WTC11 (cell line): ENCODE data around the gene TANGO2. TPM values are rescaled to one million over a fixed set of nuclear protein-coding genes. Genes with fewer than 3 reads are reported as not detected.

Experiments
- ATAC-seq: fragments of 200-7000 bp; cut with Tn5 transposase; 2 replicates; pipeline ENCODE4 v1.10.0; 2021; ENCODE audit warnings: mild to moderate bottlenecking, moderate library complexity
- CTCF ChIA-PET: fragments of 300-600 bp; sonication (Branson Sonifier 250); formaldehyde crosslinking; loops from one replicate; lab custom pipeline; 2021; ENCODE audit warnings: antibody characterized with exemption; lab: Charles Lee
- POLR2A ChIA-PET: fragments of 350-600 bp; sonication (Branson Sonifier 250); formaldehyde crosslinking; loops from one replicate; lab custom pipeline; 2021; ENCODE audit warnings: antibody characterized with exemption; lab: Charles Lee
- DNase-seq: peaks from one replicate; pipeline ENCODE4 v3.0.0; 2021; ENCODE audit warnings: low spot score
- H3K27ac Mint-ChIP-seq: 2 replicates; pipeline ENCODE4 v1.8.0; 2021; ENCODE audit warnings: mixed read lengths
- H3K27me3 Mint-ChIP-seq: 2 replicates; pipeline ENCODE4 v1.8.0; 2021; ENCODE audit warnings: low read depth, mild to moderate bottlenecking, moderate library complexity, mixed read lengths
- H3K36me3 Mint-ChIP-seq: 2 replicates; pipeline ENCODE4 v1.8.0; 2021; ENCODE audit warnings: mixed read lengths
- H3K4me1 Mint-ChIP-seq: 2 replicates; pipeline ENCODE4 v1.8.0; 2022; ENCODE audit warnings: mixed read lengths
- H3K4me3 Mint-ChIP-seq: 2 replicates; pipeline ENCODE4 v1.8.0; 2021; ENCODE audit warnings: mild to moderate bottlenecking, moderate library complexity, mixed read lengths
- H3K9me3 Mint-ChIP-seq: 2 replicates; pipeline ENCODE4 v1.8.0; 2021; ENCODE audit warnings: mixed read lengths
- CREB1 ChIP-seq: sonication (generic); formaldehyde crosslinking; IDR thresholded peaks from 2 replicates; pipeline ENCODE4 v1.8.0; 2023; ENCODE audit warnings: mild to moderate bottlenecking, missing genetic modification reagents
- FOXK1 ChIP-seq: sonication (generic); formaldehyde crosslinking; IDR thresholded peaks from 2 replicates; pipeline ENCODE4 v1.8.0; 2022; ENCODE audit warnings: mild to moderate bottlenecking, moderate library complexity, missing genetic modification reagents
- FOXP1 ChIP-seq: sonication (generic); formaldehyde crosslinking; IDR thresholded peaks from 2 replicates; pipeline ENCODE4 v1.8.0; 2022; ENCODE audit warnings: missing genetic modification reagents, mild to moderate bottlenecking, moderate library complexity, borderline replicate concordance
- GRHL2 ChIP-seq: fragments of 250-450 bp; sonication (Bioruptor Pico); IDR thresholded peaks from 2 replicates; pipeline ENCODE4 v1.8.0; 2022; ENCODE audit warnings: mild to moderate bottlenecking, moderate library complexity; ENCODE audit not compliant: insufficient replicate concordance, severe bottlenecking
- HMGA2 ChIP-seq: fragments of 250-450 bp; sonication (Bioruptor Pico); IDR thresholded peaks from 2 replicates; pipeline ENCODE4 v1.4.0; 2021; ENCODE audit warnings: mild to moderate bottlenecking, moderate library complexity
- JUN ChIP-seq: sonication (generic); formaldehyde crosslinking; IDR thresholded peaks from 2 replicates; pipeline ENCODE4 v1.8.0; 2023; ENCODE audit warnings: mild to moderate bottlenecking, missing genetic modification reagents
- KAT7 ChIP-seq: sonication (generic); formaldehyde crosslinking; IDR thresholded peaks from 2 replicates; pipeline ENCODE4 v1.8.1; 2023; ENCODE audit warnings: missing genetic modification reagents, mild to moderate bottlenecking, borderline replicate concordance
- NFATC4 ChIP-seq: fragments of 250-450 bp; sonication (Bioruptor Pico); IDR thresholded peaks from 2 replicates; pipeline ENCODE4 v1.9.0; 2021; ENCODE audit warnings: mild to moderate bottlenecking
- NFE2L1 ChIP-seq: sonication (generic); formaldehyde crosslinking; IDR thresholded peaks from 2 replicates; pipeline ENCODE4 v1.8.1; 2023; ENCODE audit warnings: missing genetic modification reagents
- NFYB ChIP-seq: sonication (generic); formaldehyde crosslinking; conservative IDR thresholded peaks from 2 replicates; pipeline ENCODE4 v1.8.0; 2022; ENCODE audit warnings: low read depth, missing genetic modification reagents
- NR1H2 ChIP-seq: sonication (generic); formaldehyde crosslinking; IDR thresholded peaks from 2 replicates; pipeline ENCODE4 v1.9.0; 2021; ENCODE audit warnings: mild to moderate bottlenecking, moderate library complexity, missing genetic modification reagents
- NR3C1 ChIP-seq: sonication (generic); formaldehyde crosslinking; conservative IDR thresholded peaks from 2 replicates; pipeline ENCODE4 v1.8.1; 2023; ENCODE audit warnings: low read depth, mild to moderate bottlenecking, missing genetic modification reagents
- TEAD1 ChIP-seq: sonication (generic); formaldehyde crosslinking; IDR thresholded peaks from 2 replicates; pipeline ENCODE4 v1.8.0; 2022; ENCODE audit warnings: mild to moderate bottlenecking, missing genetic modification reagents
- TP53 ChIP-seq: sonication (generic); formaldehyde crosslinking; IDR thresholded peaks from 2 replicates; pipeline ENCODE4 v1.8.1; 2023; ENCODE audit warnings: mild to moderate bottlenecking, missing genetic modification reagents
- ZNF138 ChIP-seq: sonication (generic); formaldehyde crosslinking; conservative IDR thresholded peaks from 2 replicates; pipeline ENCODE4 v1.8.1; 2022; ENCODE audit warnings: mild to moderate bottlenecking, moderate library complexity, missing genetic modification reagents
- ZNF263 ChIP-seq: sonication (generic); formaldehyde crosslinking; IDR thresholded peaks from 2 replicates; pipeline ENCODE4 v1.8.1; 2022; ENCODE audit warnings: low read depth, mild to moderate bottlenecking, moderate library complexity, missing genetic modification reagents
- ZNF317 ChIP-seq: sonication (generic); formaldehyde crosslinking; IDR thresholded peaks from 2 replicates; pipeline ENCODE4 v1.8.1; 2023; ENCODE audit warnings: low read depth, mild to moderate bottlenecking, moderate library complexity, missing genetic modification reagents, borderline replicate concordance
- ZNF396 ChIP-seq: fragments of 250-450 bp; sonication (Bioruptor Pico); IDR thresholded peaks from 2 replicates; pipeline ENCODE4 v1.8.0; 2021; ENCODE audit warnings: mild to moderate bottlenecking, moderate library complexity, borderline replicate concordance
- ZNF423 ChIP-seq: fragments of 250-450 bp; sonication (Bioruptor Pico); IDR thresholded peaks from 2 replicates; pipeline ENCODE4 v2.1.2; 2022; ENCODE audit warnings: mild to moderate bottlenecking, moderate library complexity
- ZNF671 ChIP-seq: fragments of 250-450 bp; sonication (Bioruptor Pico); IDR thresholded peaks from 2 replicates; pipeline ENCODE4 v1.8.0; 2021; ENCODE audit warnings: mild to moderate bottlenecking
- total RNA-seq: library from RNA; stranded (reverse); gene quantifications from 3 replicates; pipeline ENCODE4 v1.2.3, GENCODE V29; 2021
- TF ChIP-seq, protein P1 (sequence below): sonication (generic); formaldehyde crosslinking; IDR thresholded peaks from 2 replicates; pipeline ENCODE4 v1.8.0; 2023; ENCODE audit warnings: mild to moderate bottlenecking, missing genetic modification reagents
- TF ChIP-seq, protein P2 (sequence below): sonication (generic); formaldehyde crosslinking; IDR thresholded peaks from 2 replicates; pipeline ENCODE4 v1.8.1; 2023; ENCODE audit warnings: mild to moderate bottlenecking, missing genetic modification reagents, moderate library complexity
- TF ChIP-seq, protein P3 (sequence below): fragments of 200-600 bp; IDR thresholded peaks from 2 replicates; pipeline ENCODE4 v1.8.0; 2022; ENCODE audit warnings: antibody characterized with exemption
- TF ChIP-seq, protein P4 (sequence below): sonication (generic); formaldehyde crosslinking; conservative IDR thresholded peaks from 2 replicates; pipeline ENCODE4 v1.8.1; 2022; ENCODE audit warnings: mild to moderate bottlenecking, missing genetic modification reagents
- TF ChIP-seq, protein P5 (sequence below): sonication (generic); formaldehyde crosslinking; IDR thresholded peaks from 2 replicates; pipeline ENCODE4 v1.8.1; 2022; ENCODE audit warnings: mild to moderate bottlenecking, missing genetic modification reagents, moderate library complexity, borderline replicate concordance
- TF ChIP-seq, protein P6 (sequence below): sonication (generic); formaldehyde crosslinking; IDR thresholded peaks from 2 replicates; pipeline ENCODE4 v1.8.1; 2022; ENCODE audit warnings: low read depth, mild to moderate bottlenecking, moderate library complexity, missing genetic modification reagents, borderline replicate concordance
- TF ChIP-seq, protein P7 (sequence below): sonication (generic); formaldehyde crosslinking; IDR thresholded peaks from 2 replicates; pipeline ENCODE4 v1.8.0; 2022; ENCODE audit warnings: mild to moderate bottlenecking, missing genetic modification reagents
- TF ChIP-seq, protein P8 (sequence below): fragments of 250-450 bp; sonication (Bioruptor Pico); IDR thresholded peaks from 2 replicates; pipeline ENCODE4 v1.9.0; 2021; ENCODE audit warnings: mild to moderate bottlenecking

TANGO2 gene
- total RNA-seq, 1 experiment from 2014 or later: 14.8 TPM

DNA sequence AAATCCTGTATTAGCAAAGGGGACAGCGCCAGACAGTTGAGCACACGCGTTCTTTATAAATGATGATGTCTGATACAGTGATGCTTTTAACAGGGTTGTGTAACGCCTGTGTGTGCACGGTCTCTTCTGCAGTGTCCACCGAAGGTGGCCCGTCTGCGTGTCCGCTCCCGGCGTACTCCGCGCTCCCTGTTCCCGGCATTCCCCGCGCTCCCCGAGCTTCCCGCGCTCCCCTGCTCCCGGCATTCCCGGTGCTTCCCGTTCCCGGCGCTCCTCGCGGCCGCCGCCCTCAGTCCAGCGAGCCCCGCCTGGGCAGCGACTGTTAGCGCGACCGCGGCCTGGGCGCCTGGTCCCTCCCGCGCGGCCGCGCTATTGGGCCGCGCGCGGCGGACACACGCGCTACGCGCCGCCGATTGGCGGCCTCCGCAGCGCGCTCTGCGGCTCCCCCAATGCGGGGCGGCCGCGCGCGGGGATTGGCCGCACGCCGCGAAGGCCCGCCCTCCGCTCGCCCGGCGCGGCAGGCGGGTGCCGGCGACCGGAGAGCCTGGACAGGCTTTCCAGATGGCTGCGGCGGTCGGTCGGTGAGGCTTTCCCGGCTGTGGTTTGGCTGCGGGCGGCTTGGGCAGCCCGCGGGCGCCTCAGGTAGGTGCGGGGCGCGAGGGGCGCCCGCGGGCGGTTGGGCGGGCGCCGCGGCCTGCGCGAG lies 59.0 kb downstream of the TANGO2 start, which contains the start of gene DGCR8:
TSS of gene DGCR8 (plus strand) at position 497 of the 700 bp plus-strand sequence. CDS start 5,723 bp downstream, outside the sequence.
- Mint-ChIP-seq H3K27me3 (no peaks in the 10 kb centered on the region; the same call in 1 of the 2 replicates), H3K27ac (peak within 1 kb of the TSS; percentile 90), H3K4me3 (peak within 1 kb of the TSS; percentile 91), H3K9me3 (no peaks in the 10 kb centered on the region), H3K36me3 (no peaks in the 10 kb centered on the region), H3K4me1 (peaks cover 38% of the 10 kb centered on the region)
- DNase-seq: peak; percentile 89
- ChIA-PET CTCF (interaction anchor here (0.5 to 1.0 kb wide), 6 partner anchors 37 to 126 kb away, joined by 4 to 7 read pairs (median 5); partner anchors contain the start of gene TRMT2A), POLR2A (interaction anchor here (0.6 to 1.5 kb wide), 2 partner anchors 64 to 94 kb away, joined by 3 to 6 read pairs; no protein-coding TSS in a partner anchor)
- ATAC-seq: peak; percentile 92
- no peak for TF ChIP-seq ZNF671 (CRISPR knock-in tag)
- TF ChIP-seq TEAD1 (CRISPR knock-in tag): peak; percentile 65
- TF ChIP-seq CREB1 (CRISPR knock-in tag): no peak
- 0 out of 2 replicates have a peak, but pooled peaks have one; percentile 59 for TF ChIP-seq KAT7 (CRISPR knock-in tag)
- no peak for TF ChIP-seq NR1H2 (CRISPR knock-in tag)
- peak; percentile 64; the same call in 1 of the 2 replicates for TF ChIP-seq FOXP1 (CRISPR knock-in tag)
- TF ChIP-seq NFE2L1 (CRISPR knock-in tag): peak; percentile 90; the same call in 1 of the 2 replicates
- TF ChIP-seq, protein P1, sequence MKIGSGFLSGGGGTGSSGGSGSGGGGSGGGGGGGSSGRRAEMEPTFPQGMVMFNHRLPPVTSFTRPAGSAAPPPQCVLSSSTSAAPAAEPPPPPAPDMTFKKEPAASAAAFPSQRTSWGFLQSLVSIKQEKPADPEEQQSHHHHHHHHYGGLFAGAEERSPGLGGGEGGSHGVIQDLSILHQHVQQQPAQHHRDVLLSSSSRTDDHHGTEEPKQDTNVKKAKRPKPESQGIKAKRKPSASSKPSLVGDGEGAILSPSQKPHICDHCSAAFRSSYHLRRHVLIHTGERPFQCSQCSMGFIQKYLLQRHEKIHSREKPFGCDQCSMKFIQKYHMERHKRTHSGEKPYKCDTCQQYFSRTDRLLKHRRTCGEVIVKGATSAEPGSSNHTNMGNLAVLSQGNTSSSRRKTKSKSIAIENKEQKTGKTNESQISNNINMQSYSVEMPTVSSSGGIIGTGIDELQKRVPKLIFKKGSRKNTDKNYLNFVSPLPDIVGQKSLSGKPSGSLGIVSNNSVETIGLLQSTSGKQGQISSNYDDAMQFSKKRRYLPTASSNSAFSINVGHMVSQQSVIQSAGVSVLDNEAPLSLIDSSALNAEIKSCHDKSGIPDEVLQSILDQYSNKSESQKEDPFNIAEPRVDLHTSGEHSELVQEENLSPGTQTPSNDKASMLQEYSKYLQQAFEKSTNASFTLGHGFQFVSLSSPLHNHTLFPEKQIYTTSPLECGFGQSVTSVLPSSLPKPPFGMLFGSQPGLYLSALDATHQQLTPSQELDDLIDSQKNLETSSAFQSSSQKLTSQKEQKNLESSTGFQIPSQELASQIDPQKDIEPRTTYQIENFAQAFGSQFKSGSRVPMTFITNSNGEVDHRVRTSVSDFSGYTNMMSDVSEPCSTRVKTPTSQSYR (CRISPR knock-in tag): peak; percentile 49; the same call in 1 of the 2 replicates
- TF ChIP-seq, protein P2, sequence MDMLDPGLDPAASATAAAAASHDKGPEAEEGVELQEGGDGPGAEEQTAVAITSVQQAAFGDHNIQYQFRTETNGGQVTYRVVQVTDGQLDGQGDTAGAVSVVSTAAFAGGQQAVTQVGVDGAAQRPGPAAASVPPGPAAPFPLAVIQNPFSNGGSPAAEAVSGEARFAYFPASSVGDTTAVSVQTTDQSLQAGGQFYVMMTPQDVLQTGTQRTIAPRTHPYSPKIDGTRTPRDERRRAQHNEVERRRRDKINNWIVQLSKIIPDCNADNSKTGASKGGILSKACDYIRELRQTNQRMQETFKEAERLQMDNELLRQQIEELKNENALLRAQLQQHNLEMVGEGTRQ (CRISPR knock-in tag): no peak
- TF ChIP-seq, protein P3, sequence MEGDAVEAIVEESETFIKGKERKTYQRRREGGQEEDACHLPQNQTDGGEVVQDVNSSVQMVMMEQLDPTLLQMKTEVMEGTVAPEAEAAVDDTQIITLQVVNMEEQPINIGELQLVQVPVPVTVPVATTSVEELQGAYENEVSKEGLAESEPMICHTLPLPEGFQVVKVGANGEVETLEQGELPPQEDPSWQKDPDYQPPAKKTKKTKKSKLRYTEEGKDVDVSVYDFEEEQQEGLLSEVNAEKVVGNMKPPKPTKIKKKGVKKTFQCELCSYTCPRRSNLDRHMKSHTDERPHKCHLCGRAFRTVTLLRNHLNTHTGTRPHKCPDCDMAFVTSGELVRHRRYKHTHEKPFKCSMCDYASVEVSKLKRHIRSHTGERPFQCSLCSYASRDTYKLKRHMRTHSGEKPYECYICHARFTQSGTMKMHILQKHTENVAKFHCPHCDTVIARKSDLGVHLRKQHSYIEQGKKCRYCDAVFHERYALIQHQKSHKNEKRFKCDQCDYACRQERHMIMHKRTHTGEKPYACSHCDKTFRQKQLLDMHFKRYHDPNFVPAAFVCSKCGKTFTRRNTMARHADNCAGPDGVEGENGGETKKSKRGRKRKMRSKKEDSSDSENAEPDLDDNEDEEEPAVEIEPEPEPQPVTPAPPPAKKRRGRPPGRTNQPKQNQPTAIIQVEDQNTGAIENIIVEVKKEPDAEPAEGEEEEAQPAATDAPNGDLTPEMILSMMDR: no peak
- TF ChIP-seq, protein P4, sequence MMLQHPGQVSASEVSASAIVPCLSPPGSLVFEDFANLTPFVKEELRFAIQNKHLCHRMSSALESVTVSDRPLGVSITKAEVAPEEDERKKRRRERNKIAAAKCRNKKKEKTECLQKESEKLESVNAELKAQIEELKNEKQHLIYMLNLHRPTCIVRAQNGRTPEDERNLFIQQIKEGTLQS (CRISPR knock-in tag): no peak
- TF ChIP-seq, protein P5, sequence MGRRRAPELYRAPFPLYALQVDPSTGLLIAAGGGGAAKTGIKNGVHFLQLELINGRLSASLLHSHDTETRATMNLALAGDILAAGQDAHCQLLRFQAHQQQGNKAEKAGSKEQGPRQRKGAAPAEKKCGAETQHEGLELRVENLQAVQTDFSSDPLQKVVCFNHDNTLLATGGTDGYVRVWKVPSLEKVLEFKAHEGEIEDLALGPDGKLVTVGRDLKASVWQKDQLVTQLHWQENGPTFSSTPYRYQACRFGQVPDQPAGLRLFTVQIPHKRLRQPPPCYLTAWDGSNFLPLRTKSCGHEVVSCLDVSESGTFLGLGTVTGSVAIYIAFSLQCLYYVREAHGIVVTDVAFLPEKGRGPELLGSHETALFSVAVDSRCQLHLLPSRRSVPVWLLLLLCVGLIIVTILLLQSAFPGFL (CRISPR knock-in tag): 0 out of 2 replicates have a peak, but pooled peaks have one; percentile 43
- TF ChIP-seq NR3C1 (CRISPR knock-in tag): no peak
- no peak for TF ChIP-seq HMGA2 (CRISPR knock-in tag)
- peak; percentile 77; the same call in 1 of the 2 replicates for TF ChIP-seq FOXK1 (CRISPR knock-in tag)
- no peak for TF ChIP-seq GRHL2 (CRISPR knock-in tag)
- TF ChIP-seq ZNF423: no peak
- TF ChIP-seq, protein P6, sequence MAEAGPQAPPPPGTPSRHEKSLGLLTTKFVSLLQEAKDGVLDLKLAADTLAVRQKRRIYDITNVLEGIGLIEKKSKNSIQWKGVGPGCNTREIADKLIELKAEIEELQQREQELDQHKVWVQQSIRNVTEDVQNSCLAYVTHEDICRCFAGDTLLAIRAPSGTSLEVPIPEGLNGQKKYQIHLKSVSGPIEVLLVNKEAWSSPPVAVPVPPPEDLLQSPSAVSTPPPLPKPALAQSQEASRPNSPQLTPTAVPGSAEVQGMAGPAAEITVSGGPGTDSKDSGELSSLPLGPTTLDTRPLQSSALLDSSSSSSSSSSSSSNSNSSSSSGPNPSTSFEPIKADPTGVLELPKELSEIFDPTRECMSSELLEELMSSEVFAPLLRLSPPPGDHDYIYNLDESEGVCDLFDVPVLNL (CRISPR knock-in tag): peak; percentile 98
- TF ChIP-seq, protein P7, sequence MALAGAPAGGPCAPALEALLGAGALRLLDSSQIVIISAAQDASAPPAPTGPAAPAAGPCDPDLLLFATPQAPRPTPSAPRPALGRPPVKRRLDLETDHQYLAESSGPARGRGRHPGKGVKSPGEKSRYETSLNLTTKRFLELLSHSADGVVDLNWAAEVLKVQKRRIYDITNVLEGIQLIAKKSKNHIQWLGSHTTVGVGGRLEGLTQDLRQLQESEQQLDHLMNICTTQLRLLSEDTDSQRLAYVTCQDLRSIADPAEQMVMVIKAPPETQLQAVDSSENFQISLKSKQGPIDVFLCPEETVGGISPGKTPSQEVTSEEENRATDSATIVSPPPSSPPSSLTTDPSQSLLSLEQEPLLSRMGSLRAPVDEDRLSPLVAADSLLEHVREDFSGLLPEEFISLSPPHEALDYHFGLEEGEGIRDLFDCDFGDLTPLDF (CRISPR knock-in tag): peak; percentile 91; the same call in 1 of the 2 replicates
- no peak for TF ChIP-seq ZNF396
- peak; percentile 96 for TF ChIP-seq NFYB (CRISPR knock-in tag)
- no peak for TF ChIP-seq TP53 (CRISPR knock-in tag)
- no peak for TF ChIP-seq JUN (CRISPR knock-in tag)
- no peak for TF ChIP-seq ZNF263 (CRISPR knock-in tag)
- TF ChIP-seq, protein P8, sequence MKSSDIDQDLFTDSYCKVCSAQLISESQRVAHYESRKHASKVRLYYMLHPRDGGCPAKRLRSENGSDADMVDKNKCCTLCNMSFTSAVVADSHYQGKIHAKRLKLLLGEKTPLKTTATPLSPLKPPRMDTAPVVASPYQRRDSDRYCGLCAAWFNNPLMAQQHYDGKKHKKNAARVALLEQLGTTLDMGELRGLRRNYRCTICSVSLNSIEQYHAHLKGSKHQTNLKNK: no peak
- TF ChIP-seq ZNF138 (CRISPR knock-in tag): no peak
- 0 out of 2 replicates have a peak, but pooled peaks have one; percentile 21 for TF ChIP-seq ZNF317 (CRISPR knock-in tag)
- TF ChIP-seq NFATC4 (CRISPR knock-in tag): no peak
